Caco-2 (cell line): Measurements from ENCODE around the gene PPP1R13B. TPM values are rescaled to one million over a fixed set of nuclear protein-coding genes. Genes with fewer than 3 reads are reported as not detected.
A peak's percentile ranks its signal among the peaks of the same experiment; 100 is the strongest.

Experiments used
- BruUV-seq: library from RNA; stranded (reverse); fragments of 400-500 nt; replicated peaks from 2 replicates; lab custom pipeline; 2021; lab: Mats Ljungman, UMichigan
- CTCF ChIA-PET: fragments of 300-600 bp; sonication (Branson Sonifier 250); formaldehyde crosslinking; loops from one replicate; lab custom pipeline; 2022; ENCODE audit warnings: antibody characterized with exemption; lab: Charles Lee
- POLR2A ChIA-PET: fragments of 300-600 bp; sonication (Branson Sonifier 250); formaldehyde crosslinking; loops from one replicate; lab custom pipeline; 2022; ENCODE audit warnings: antibody characterized with exemption; lab: Charles Lee
- DNase-seq, 2 experiments: peaks; one replicate each; pipeline versions ENCODE4 v3.0.0 to v3.0.0-alpha.2; 2020 to 2022
- H3K27me3 ChIP-seq: replicated peaks from 2 replicates; pipeline ENCODE4 v1.6.0; 2011; ENCODE audit warnings: low read length; ENCODE audit not compliant: control insufficient read depth, insufficient read depth
- H3K36me3 ChIP-seq: 2 replicates; pipeline ENCODE4 v1.5.1; 2011; ENCODE audit warnings: low read length; ENCODE audit not compliant: control insufficient read depth, insufficient read depth
- H3K4me1 ChIP-seq: fragments of 250-450 bp; sonication (Bioruptor Pico); 2 replicates; pipeline ENCODE4 v1.5.1; 2020; ENCODE audit warnings: mild to moderate bottlenecking
- H3K4me3 ChIP-seq: 2 replicates; pipeline ENCODE4 v1.5.1; 2011; ENCODE audit warnings: low read depth, mild to moderate bottlenecking, control low read depth, low read length
- H3K9me3 ChIP-seq: fragments of 250-450 bp; sonication (Bioruptor Pico); 2 replicates; pipeline ENCODE4 v1.5.1; 2020; ENCODE audit warnings: mild to moderate bottlenecking, moderate library complexity
- H3K27ac Mint-ChIP-seq: one replicate; pipeline ENCODE4 v1.8.0; 2022; ENCODE audit warnings: mixed read lengths; ENCODE audit not compliant: unreplicated experiment
- H3K27me3 Mint-ChIP-seq: one replicate; pipeline ENCODE4 v1.8.0; 2022; ENCODE audit warnings: mixed read lengths; ENCODE audit not compliant: insufficient read depth, unreplicated experiment
- H3K36me3 Mint-ChIP-seq: one replicate; pipeline ENCODE4 v1.8.0; 2022; ENCODE audit warnings: mild to moderate bottlenecking, mixed read lengths; ENCODE audit not compliant: insufficient read depth, unreplicated experiment
- H3K4me1 Mint-ChIP-seq: one replicate; pipeline ENCODE4 v1.8.0; 2022; ENCODE audit warnings: low read depth, mixed read lengths; ENCODE audit not compliant: unreplicated experiment
- H3K4me3 Mint-ChIP-seq: one replicate; pipeline ENCODE4 v1.8.0; 2022; ENCODE audit warnings: mild to moderate bottlenecking, moderate library complexity, mixed read lengths; ENCODE audit not compliant: unreplicated experiment
- H3K9me3 Mint-ChIP-seq: one replicate; pipeline ENCODE4 v1.8.0; 2022; ENCODE audit warnings: mixed read lengths; ENCODE audit not compliant: unreplicated experiment
- intact Hi-C: fragments of 100-400 bp; cut with micrococcal nuclease; formaldehyde crosslinking; loops from one replicate; pipeline ENCODE4 v1.10.0; 2022; ENCODE audit not compliant: unreplicated experiment
- total RNA-seq: library from RNA; stranded (reverse); gene quantifications from 2 replicates; pipeline ENCODE4 v1.2.3, GENCODE V29; 2022
- TF ChIP-seq, protein P1 (sequence below), 2 experiments: fragments of 200-600 bp in 1 of 2; IDR thresholded peaks; 1 replicate in 1 of 2; 2 replicates in 1 of 2; pipeline versions ENCODE4 v1.5.1 to v1.8.0; 2011 to 2022; ENCODE audit warnings: antibody characterized with exemption in 1 of 2, control low read depth in 1 of 2, inconsistent platforms in 1 of 2, low read depth in 1 of 2, low read length in 1 of 2, mild to moderate bottlenecking in 1 of 2, moderate library complexity in 1 of 2; ENCODE audit not compliant: insufficient read depth in 1 of 2, severe bottlenecking in 1 of 2, unreplicated experiment in 1 of 2

Gene PPP1R13B
- total RNA-seq, 1 experiment from 2014 or later = 15.8 TPM

DNA sequence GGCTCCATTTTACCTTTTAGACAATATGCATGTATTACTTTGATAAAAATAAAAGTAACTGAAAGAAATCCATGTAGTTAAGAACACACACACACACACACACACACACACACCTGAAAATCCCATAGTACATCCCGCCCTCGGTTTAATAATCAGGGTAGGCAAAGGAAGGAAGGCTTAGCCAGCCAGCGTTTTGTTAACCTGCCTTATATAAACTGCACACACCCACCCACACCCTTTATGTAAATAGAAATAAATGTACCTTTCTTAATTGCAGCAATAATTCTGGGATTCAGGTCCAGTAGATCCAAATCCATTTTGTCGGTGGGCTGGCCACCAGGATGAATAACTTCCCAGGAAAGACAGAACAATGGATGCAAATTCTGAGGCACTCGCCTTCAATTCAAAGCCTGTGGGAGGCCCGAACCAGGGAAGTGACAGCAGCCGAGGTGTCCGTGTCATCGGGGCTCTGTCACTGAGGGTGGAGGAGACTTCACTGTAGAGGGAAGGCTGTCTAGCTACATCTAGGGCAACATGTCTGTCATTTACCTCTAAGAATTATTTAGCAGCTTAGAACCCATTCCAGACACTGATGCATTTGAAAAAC lies 136.5 kb downstream of the PPP1R13B start:
- Histone ChIP-seq H3K9me3 (no peaks in the 10 kb centered on the region), H3K36me3 (no peaks in the 10 kb centered on the region; the same call in 1 of the 2 replicates), H3K4me1 (peaks cover 5% of the 10 kb centered on the region; the same call in 1 of the 2 replicates), H3K27me3 (no peaks in the 10 kb centered on the region), H3K4me3 (no peak overlapping the region)
- ChIA-PET CTCF (no interaction called here), POLR2A (no interaction called here)
- no TSS peak for BruUV-seq
- Mint-ChIP-seq H3K36me3 (peaks cover 67% of the 10 kb centered on the region), H3K27me3 (no peaks in the 10 kb centered on the region), H3K9me3 (no peaks in the 10 kb centered on the region), H3K27ac (no peak overlapping the region), H3K4me3 (no peak overlapping the region), H3K4me1 (no peaks in the 10 kb centered on the region)
- intact Hi-C loops = no loop called here
- DNase-seq = no peak
- TF ChIP-seq, protein P1, sequence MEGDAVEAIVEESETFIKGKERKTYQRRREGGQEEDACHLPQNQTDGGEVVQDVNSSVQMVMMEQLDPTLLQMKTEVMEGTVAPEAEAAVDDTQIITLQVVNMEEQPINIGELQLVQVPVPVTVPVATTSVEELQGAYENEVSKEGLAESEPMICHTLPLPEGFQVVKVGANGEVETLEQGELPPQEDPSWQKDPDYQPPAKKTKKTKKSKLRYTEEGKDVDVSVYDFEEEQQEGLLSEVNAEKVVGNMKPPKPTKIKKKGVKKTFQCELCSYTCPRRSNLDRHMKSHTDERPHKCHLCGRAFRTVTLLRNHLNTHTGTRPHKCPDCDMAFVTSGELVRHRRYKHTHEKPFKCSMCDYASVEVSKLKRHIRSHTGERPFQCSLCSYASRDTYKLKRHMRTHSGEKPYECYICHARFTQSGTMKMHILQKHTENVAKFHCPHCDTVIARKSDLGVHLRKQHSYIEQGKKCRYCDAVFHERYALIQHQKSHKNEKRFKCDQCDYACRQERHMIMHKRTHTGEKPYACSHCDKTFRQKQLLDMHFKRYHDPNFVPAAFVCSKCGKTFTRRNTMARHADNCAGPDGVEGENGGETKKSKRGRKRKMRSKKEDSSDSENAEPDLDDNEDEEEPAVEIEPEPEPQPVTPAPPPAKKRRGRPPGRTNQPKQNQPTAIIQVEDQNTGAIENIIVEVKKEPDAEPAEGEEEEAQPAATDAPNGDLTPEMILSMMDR (IDR thresholded peaks at IDR 0.05; ENCODE audit: insufficient read depth in 1 of 2, low read depth in 1 of 2, low read length in 1 of 2, severe bottlenecking in 1 of 2, unreplicated experiment in 1 of 2) = no peak

DNA sequence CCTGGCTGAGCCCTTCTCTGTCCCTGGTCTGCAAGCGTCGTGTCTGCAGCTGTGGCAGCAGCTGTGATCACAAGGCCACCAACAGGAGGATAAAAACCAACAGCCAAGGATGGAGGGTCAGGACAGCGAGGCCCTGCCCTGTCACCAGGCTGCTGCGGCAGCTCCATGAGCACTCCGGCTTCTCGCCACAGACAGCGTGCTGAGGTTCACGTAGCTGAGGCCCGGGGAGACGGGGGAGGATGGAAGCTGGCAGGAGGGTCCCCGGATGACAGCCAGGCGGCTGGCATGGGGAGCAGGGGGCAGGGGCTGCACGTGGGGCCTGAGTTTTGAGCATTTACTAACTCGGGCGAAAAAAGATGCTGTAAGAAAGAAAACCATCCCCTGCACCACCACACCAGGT lies 137.6 kb downstream of the PPP1R13B start:
- no peaks in the 10 kb centered on the region; the same call in 1 of the 2 replicates for H3K36me3 ChIP-seq
- TF ChIP-seq, protein P1 (IDR thresholded peaks at IDR 0.05; ENCODE audit: insufficient read depth in 1 of 2, low read depth in 1 of 2, low read length in 1 of 2, severe bottlenecking in 1 of 2, unreplicated experiment in 1 of 2) = no peak
- H3K27ac Mint-ChIP-seq = peak overlapping the region; percentile 38
- H3K27me3 Mint-ChIP-seq = no peaks in the 10 kb centered on the region
- ChIA-PET POLR2A (no interaction called here), CTCF (no interaction called here)
- no peaks in the 10 kb centered on the region for H3K27me3 ChIP-seq
- DNase-seq = no peak
- peaks cover 5% of the 10 kb centered on the region; the same call in 1 of the 2 replicates for H3K4me1 ChIP-seq
- H3K36me3 Mint-ChIP-seq = peaks cover 60% of the 10 kb centered on the region
- no peak overlapping the region for H3K4me3 ChIP-seq
- no peaks in the 10 kb centered on the region for H3K9me3 Mint-ChIP-seq
- intact Hi-C loops = no loop called here
- no TSS peak for BruUV-seq
- H3K4me3 Mint-ChIP-seq = no peak overlapping the region
- no peaks in the 10 kb centered on the region for H3K9me3 ChIP-seq
- H3K4me1 Mint-ChIP-seq = no peaks in the 10 kb centered on the region

DNA sequence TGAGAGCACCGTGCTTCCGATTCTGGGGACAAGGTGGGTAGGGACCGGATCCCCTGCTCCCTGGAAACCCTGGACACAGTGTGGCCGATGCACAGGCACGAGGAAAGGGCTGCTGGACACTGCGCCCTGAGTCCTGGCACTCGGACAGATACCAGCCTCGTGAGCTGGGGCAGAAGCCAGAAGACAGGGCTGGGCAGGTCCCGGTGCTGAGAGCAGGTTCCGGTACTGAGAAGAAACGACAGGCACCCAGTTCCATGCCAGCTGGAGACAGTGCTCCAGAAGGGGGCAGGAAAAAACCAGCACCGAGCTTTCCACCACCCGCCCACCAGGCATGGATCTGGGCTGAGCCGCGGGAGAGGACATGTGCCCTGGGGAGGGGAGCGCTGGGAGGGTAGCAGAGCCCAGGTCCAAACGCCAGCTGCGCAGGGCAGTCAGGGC lies 138.6 kb downstream of the PPP1R13B start:
- TF ChIP-seq, protein P1 (IDR thresholded peaks at IDR 0.05; ENCODE audit: insufficient read depth in 1 of 2, low read depth in 1 of 2, low read length in 1 of 2, severe bottlenecking in 1 of 2, unreplicated experiment in 1 of 2) = no peak
- Mint-ChIP-seq H3K9me3 (no peaks in the 10 kb centered on the region), H3K27ac (no peak overlapping the region), H3K27me3 (no peaks in the 10 kb centered on the region), H3K4me1 (no peaks in the 10 kb centered on the region), H3K4me3 (no peak overlapping the region), H3K36me3 (peaks cover 63% of the 10 kb centered on the region)
- no peaks in the 10 kb centered on the region for H3K9me3 ChIP-seq
- ChIA-PET CTCF (no interaction called here), POLR2A (no interaction called here)
- H3K4me1 ChIP-seq = peaks cover under 1% of the 10 kb centered on the region; the same call in 1 of the 2 replicates
- no peaks in the 10 kb centered on the region; the same call in 1 of the 2 replicates for H3K36me3 ChIP-seq
- no peaks in the 10 kb centered on the region for H3K27me3 ChIP-seq
- no peak overlapping the region for H3K4me3 ChIP-seq
- no peak for DNase-seq
- intact Hi-C loops = no loop called here
- no TSS peak for BruUV-seq
